Measurements from ENCODE around the gene LAMC3. TPM values are rescaled to one million over a fixed set of nuclear protein-coding genes. Genes with fewer than 3 reads are reported as not detected.
A peak's percentile ranks its signal among the peaks of the same experiment; 100 is the strongest.

The LAMC3 gene
- total RNA-seq, 1 experiment from 2014 or later: 1.4 TPM

DNA sequence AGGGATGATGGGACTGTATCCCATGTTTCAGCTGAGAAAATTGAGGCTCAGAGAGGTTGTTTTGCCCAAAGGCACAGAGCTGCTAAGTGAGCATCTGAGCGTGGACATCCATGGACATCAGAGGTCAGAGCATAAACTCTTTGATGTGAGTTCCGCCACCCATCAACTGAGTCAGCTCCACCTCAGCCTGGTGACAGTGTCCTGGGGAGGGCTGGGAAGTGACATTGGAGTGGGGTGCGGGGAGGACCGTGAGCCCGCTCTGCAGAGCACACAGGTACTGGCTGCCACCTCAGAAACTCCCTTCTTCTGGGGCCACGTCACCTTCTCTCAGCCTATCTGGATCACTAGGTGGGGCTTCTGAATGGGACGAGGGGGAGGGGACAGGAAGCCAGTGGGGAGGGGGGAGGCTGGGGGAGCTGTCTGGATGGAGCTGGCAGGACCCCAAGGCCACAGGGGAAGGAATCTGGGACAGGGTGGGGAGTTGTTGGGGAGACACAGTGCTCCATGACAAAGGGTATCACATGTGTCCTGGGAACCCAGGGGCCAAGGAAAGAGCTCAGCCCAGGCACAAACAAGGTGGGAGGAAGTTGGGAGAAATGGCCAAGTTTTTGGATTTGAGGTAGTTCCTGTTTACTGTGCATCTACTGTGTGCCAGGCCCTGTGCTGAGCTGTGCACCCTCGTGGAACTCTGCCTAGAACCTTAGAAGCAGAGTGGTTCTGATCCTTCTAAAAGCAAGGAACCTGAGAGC lies 2.5 kb downstream of the LAMC3 start:
- no peak for DNase-seq (ENCODE audit: low spot score)

DNA sequence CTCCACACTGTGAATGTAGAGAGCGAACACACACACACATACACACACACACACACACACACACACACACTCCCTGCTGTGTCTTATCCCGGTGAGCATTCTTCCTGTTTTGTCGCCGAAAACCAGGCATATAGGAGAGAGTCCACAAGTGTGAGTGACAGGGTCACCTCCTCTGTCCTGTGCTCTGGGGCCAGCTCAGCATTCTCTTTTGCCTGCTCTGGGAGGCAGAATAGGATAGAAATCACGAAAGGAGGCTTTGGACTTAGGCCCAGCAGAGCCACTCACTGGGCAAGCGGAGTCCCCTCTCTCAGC lies 3.0 kb downstream of the LAMC3 start:
- no peak for DNase-seq (ENCODE audit: low spot score)

DNA sequence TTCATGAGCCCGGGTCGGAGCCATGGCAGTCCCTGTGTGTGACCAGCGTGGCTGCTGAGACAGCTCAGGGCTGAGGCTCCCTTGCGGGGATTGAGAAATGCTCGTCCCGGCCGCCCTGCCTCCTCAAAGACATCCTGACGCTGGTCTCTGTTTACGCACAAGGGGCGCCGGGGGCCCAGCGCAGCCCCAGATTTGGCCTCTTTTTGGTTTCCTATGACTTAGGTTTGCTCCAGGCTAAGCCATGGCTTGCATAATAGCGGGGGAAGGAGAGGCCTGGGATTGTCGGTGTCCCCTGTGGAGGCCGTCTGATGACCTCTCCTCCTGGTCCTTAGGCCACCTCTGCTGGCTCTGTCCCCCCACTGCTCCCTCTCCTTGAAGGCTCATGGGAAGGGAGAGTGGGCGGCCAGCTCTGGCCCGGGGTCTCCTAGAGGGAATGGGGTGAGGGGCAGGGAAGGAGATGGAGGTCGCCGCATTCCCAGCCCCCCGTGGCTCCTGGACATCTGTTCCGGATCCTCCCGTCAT lies 3.5 kb downstream of the LAMC3 start:
- DNase-seq (ENCODE audit: low spot score): no peak

DNA sequence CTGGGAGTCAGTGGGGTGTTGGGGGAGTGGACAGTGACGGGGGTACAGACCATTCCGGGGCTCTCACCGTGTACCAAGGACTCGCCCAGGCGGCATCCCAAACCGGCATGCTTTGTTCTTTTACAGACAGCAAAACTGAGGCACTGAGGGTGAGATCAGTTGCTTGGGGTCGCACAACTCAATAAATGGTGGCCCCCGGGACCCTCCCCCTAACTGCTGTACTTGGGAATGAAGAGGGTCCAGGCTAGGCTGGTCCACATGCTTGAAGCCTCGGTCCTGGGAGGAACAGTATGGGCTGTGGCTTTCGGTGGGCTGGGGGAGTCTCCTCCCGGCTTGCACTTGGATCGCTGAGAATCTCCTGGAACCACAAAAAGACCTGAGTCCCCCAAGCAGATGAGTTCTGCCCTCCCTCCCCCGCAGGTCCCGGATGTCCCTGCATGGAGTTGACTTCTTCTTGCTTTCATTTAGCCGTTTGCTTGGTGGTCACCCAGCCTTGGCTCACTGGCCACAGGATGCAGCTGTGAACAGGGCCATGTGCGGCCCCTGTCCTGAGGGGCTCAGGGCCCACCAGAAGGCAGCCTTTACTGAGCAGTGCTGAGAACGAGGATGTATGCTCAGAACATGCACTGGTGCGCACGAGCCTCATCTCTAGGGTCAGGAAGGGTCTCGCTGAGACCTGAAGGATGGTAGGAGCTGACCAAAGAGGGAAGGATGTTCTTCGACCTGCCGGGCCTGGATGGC lies 4.2 kb downstream of the LAMC3 start:
- no peak for DNase-seq (ENCODE audit: low spot score)

DNA sequence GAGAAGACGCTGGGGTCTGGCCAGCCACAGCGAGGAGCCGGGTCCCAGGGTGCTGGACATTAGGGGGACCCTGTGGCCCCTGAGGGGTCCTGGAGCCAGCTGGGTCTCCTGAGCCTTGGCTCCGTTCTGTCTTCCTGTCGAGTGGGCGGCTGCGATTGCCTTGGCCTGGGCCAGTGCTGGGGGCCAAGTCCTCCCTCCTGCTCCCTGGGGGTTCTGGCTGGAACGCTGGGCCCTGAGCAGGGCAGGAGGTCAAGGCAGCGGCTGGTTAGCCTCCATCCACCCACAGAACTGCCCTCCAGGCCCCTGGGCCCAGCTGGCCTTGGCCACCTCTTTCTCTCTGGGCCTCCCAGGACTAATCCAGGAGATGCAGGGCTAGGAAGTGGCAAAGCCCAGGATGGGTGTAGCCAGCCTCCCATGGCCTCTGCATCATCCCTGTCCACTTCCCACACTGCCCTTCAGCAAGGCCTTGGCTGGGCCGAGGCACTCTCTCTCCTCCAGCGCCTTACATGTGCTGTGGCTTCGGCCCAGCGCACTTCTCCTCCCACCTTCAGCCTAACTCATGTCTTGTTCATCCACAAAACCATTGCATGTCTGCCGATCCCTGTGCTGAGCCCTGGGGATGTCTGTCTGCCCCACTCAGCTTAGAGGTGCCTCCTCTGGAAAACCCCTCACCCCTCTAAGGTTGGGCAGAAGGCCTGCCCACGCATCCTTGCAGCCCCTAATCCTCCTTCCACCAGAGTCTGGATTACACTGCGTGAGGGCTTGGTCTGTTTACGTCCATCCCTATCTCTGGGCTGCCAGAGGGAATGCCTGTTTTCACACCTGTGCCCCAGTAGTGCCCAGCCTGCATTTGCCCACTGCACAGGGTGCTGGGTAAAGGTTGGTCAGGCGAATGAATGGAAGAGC lies 5.0 kb downstream of the LAMC3 start:
- DNase-seq (ENCODE audit: low spot score): no peak

DNA sequence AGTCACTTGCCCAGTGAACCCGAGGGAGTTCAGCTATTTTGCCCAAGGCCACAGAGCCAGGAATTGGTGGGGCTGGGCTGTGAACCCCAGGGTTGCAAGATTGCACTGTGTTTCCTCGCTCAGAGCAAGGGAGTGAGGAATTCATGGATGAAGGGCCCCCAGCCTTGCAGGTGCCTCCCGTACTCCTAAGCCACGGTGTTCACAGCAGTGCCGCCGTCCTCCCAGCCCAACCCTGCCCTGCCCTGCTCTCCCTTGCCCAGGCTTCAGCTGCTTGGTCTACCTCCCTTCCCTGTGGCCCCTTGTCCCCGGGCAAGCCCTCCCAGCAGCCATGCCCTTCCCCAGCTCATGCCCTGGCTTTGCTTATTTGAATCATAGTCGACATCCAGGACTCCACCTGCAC lies 6.1 kb downstream of the LAMC3 start:
- no peak for DNase-seq (ENCODE audit: low spot score)

DNA sequence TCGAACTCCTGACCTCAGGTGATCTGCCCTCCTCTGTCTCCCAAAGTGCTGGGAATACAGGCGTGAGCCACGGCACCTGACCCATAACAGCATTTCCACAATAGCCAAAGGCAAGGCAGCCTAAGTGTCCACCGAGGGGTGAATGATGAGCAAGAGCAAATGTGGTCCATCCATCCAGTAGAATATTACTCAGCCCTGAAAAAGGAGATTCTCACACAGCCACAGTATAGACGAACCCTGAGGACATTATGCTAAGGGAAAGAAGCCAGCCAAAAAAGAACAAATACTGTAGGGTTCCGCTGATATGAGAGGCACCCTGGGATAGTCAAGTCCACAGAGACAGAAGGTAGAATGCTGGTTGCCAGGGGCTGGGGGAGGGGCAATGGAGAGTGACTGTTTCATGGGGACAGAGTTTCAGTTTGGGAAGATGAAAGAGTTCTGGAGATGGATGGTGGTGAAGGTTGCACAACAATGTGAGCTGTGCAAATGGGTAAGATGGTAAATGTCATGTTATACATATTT lies 7.0 kb downstream of the LAMC3 start:
- no peak for DNase-seq (ENCODE audit: low spot score)

DNA sequence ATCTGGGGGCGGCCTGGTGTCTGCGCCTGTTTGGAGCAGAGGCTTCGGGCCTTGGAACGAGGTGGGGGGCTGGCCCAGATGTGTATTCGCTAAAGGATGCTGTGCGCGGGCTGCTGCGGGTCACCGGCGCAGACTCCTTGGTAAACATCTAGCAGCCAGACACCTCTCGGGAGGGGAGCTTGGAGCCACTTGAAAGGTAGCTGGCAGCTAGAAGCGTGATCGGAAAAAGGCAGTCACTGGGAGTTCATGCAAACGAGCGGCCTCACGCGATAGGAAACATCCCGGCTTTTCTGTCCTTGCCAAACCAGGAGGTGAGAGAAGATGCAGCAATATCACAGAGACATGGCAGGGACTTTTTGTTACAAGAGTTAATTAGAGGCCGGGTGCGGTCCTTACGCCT lies 8.1 kb downstream of the LAMC3 start:
- DNase-seq (ENCODE audit: low spot score): no peak

DNA sequence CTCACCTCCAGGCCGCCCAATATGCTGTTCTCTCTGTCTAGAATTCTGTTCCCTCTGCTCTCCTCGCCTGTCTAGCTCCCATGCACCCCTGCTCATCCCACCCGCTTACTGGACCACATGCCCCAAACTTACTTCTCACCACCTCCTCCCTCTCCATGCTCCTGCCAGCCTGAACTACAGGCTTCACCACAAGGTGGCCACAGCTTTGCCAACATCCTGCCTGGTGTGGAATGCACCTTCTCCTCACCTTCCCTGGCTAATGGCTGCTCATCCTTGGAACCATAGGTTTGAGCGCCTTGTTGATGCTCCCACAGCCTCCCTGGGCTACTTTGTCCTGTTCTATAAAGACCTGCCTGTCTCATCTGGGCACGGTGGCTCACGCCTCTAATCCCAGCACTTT lies 9.6 kb downstream of the LAMC3 start:
- no peak for DNase-seq (ENCODE audit: low spot score)

DNA sequence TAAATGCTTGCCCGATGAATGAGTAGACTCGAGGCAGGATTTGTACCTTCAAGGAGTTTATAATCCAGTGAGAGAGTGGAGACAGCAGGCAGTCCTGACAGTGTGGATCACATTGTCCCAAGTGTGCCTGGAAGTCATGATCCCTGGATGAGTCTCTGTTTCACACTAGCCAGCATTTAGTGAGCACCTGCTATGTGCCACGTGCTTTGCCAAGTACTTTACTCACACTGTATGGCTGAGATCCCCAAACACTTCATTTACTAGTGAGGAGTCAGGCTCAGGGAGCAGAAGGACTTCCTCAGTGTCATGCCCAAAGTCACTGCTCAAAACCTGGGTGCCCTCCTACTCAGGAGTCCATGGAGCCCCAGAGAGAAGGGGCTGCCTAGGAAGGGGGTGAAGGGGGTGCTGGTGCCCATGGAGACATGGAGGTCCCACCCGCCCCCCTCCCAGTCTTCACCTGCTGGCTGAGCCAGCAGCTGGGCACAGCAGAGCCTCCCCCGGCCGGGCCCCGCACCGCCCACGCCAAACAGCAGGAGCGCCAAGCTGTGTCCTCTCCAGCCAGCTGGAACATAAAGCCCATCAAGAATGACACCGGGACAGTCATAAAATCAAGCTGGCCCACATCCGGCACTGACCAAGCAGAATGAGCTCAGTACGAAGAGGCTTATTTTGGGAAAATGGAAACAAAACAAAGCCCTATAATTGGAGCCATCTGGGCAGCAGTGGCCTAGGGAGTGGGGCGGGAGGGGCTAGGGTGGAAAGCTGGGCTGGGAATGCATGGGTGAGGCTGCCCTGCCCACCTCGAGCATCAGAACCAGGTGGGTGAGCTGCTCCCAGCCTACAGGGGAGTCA lies 10.6 kb downstream of the LAMC3 start:
- no peak for DNase-seq (ENCODE audit: low spot score)

DNA sequence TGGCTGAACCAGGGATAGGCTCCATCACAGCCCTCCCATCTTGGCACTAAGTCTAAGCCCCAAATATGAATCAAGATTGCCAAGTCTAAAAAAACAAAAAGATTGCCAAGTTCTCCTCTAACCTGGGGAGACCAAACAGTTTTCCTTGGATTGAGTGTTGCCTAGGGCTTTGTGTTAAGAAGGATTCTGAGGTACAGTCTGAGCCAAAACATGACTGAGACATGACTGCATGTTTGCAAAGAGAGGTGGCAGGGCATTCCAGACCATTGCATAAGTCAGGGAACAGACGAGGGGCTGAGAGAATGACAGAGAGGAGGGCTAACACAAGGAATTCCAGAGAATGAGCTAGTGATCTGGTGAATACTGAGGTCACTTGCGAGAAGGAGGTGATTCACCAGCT lies 11.4 kb downstream of the LAMC3 start:
- DNase-seq (ENCODE audit: low spot score): no peak

DNA sequence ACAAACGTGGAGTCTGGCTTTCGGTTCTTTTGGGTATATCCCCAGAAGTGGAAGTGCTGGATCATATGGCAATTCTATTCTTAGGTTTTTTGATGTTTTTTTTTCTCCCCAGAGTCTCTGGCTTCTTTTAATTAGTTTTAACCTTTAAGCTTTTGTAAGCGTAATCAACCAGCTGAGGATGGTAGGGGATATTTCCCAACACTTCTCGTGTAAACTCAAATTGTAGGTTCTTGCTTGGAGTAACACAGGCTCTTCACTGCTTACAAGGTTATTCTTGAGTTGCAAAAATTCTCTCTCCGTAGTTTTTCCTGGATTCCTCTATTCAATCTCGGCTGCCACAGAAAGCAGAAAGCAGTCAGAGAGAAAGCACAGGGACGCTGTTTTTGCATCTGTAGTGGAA lies 11.9 kb downstream of the LAMC3 start:
- no peak for DNase-seq (ENCODE audit: low spot score)

DNA sequence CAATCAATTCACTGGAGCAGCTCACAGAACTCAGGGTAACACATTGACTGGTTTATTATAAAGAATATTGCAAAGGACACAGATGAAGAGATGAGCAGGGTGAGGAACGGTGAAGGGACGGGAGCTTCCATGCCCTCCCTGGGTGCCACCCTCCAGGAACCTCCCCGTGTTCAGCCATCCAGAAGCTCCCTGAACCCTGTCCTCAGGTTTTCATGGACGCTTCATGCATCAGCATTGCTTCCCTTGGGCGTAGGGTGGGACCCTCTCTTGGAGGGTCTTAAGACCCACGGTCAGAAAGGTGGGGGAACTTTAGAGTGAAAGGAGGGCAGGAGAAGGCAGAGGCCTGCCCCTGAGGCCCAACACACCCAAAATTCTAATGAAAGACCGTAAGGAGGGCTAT lies 12.8 kb downstream of the LAMC3 start:
- no peak for DNase-seq (ENCODE audit: low spot score)

DNA sequence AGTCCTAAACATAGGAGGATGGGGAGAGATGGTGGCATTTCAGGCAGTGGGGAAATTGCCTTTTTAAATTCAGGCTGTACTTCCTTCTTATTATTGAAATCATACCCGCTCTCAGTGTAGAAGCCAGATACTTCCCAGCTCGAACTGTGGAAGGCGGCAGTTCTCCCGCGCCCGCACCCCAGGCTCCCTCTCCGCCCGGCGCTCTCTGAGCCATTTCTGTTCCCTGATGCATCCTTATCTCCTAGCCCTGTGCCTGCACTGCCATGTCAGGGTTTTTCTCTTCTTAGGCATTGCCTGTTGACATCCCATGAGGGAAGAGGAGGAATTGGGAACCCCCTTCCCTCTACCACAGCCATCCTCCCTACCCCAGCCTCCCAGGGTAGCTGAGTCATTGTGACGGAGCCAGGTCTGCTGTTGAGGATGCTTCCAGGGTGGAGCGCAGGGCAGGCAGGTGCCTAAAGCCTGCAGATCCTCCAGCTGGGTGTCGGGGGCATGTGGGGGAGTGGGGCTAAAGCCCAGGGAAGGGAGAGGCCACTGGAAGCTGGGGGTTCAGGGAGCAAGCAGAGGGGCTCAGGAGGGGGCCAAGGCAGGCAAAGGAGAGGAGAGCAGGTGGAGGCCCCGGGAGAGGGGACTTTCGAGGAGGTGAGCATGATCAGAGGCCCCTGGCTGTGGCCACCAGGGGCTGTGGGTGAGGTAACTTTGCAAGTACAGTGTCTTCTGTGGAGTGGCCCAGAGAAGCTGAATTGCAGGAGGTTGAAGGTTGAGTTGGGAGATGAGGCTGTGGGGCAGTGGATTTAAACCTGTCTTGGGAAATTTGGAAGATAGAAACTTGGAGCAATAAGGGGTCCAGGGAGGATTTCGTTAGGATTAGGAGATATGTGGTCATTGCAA lies 16.2 kb downstream of the LAMC3 start:
- peak; percentile 8 for DNase-seq (ENCODE audit: low spot score)

DNA sequence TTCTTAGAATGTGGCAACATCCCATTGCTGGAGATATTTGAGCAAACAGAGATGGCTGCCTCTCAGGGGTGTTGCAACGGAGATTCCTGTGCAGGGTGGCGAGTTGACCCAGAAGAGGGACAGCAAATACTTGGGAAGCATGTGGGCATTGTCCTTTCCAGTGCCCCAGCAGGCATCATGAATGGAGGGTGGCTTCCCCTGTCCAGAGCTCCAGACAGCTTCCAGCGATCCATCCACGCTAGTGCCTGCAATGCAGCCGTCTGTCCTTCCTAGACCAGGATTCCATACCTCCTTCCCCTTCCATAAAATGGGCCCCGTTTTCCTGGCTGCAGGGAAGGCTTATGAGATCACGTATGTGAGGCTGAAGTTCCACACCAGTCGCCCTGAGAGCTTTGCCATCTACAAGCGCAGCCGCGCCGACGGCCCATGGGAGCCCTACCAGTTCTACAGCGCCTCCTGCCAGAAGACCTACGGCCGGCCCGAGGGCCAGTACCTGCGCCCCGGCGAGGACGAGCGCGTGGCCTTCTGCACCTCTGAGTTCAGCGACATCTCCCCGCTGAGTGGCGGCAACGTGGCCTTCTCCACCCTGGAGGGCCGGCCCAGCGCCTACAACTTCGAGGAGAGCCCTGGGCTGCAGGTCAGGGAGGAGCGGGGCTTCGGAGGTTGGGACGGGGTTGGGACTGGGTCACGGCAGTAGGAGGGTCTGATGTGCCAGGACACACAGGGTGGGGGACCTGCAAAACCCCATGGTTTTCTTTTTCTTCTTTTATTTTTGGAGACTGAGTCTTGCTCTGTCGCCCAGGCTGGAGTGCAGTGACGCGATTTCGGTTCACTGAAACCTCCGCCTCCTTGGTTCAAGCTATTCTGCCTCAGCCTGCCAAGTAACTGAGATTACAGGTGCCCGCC lies 17.2 kb downstream of the LAMC3 start:
- DNase-seq (ENCODE audit: low spot score): no peak

DNA sequence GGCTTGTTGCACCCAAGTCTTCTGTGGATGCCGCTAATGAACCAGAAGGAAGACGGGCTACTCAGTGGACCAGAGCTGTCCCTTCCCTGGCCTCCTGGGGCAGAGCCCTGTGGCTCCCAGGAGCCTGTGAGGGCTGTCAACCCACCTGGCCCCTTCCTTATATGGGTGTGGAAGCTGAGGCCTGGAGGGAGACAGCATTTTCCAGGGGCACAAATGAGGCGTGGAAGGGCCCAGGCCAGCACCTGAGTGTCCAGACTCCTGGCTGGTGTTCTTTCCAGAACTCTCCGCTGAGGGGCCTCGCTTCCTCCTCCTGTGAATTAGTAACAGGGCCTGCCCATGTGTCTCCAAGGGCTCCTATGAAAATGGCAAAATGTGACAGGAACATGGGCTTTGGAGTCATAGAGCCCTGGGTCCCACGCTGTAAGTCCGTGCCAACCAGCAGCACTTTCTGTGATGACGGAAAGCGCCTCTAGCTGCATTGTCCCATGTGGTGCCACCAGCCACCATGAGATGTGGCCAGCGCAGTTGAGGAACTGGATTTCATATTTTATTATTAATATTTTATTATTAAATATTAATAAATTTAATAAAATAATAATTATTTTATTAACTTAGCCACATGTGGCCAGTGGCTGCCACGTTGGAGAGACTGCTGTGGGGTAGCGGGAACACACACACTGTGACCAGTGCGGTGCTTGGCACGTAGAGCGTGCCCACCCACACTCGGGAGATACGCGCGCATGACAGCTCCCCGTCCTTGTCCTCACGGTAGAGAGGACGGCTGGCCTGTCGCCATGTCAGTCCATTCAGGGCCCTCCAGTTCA lies 18.3 kb downstream of the LAMC3 start:
- no peak for DNase-seq (ENCODE audit: low spot score)

DNA sequence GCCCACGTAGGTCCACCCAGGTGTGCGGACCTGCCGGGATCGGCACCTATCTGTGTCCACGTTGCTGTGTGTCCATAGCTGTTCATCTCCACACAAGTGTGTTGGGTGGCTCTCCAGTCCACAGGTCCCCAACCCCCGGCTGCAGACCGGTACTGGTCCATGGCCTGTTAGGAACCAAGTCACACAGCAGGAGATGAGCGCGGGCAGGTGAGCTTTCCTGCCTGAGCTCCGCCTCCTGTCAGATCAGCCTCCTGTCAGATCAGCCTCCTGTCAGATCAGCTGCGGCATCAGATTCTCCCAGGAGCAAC lies 18.9 kb downstream of the LAMC3 start:
- DNase-seq (ENCODE audit: low spot score): no peak

DNA sequence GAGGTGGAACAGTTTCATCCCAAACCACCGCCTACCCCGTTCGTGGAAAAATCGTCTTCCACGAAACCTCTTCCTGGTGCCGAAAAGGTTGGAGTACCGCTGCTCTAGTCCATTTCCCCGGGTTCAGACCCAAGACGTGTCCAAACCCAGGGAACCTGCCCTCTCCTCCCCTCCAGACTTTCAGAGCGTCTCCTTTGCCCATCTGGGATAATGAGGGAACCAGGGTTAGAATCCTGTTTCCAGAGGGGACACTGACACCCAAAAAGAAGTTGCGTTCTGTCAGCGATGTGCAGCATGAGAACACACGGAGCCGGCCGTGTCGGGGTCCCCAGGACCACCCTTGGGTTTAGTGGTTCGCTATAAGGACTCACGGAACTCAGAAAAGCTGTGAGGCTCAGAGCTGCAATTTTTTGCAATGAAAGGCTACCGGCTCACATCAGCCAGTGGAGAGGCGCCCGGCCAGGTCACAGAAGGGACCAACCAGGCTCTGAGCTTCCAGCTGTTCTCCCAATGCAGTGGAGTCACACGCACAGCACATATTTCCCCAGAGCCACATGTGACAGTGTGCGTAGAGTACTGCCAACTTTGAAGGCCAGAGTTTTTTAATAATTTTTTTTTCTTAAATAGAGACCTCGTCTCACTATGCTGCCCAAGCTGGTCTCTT lies 19.4 kb downstream of the LAMC3 start:
- DNase-seq (ENCODE audit: low spot score): no peak

Data from A172 (cell line).